Panc1 (cell line): ENCODE data around the gene UGT1A1. TPM values are rescaled to one million over a fixed set of nuclear protein-coding genes. Genes with fewer than 3 reads are reported as not detected.

Experiments
- ATAC-seq: fragments of 200-7000 bp; cut with Tn5 transposase; 2 replicates; pipeline ENCODE4 v1.9.1; 2020; ENCODE audit warnings: mild to moderate bottlenecking, moderate library complexity
- BruUV-seq: library from RNA; stranded (reverse); fragments of 400-500 nt; replicated peaks from 2 replicates; lab custom pipeline; 2021; lab: Mats Ljungman, UMichigan
- CTCF ChIA-PET: fragments of 300-600 bp; sonication (Branson Sonifier 250); formaldehyde crosslinking; loops from one replicate; lab custom pipeline; 2022; ENCODE audit warnings: antibody characterized with exemption; lab: Charles Lee
- POLR2A ChIA-PET: fragments of 300-600 bp; sonication (Branson Sonifier 250); formaldehyde crosslinking; loops from one replicate; lab custom pipeline; 2022; ENCODE audit warnings: antibody characterized with exemption; lab: Charles Lee
- DNase-seq: peaks from one replicate; pipeline ENCODE4 v3.0.0-alpha.2; 2010; ENCODE audit warnings: low read depth, low spot score
- H3K27ac ChIP-seq: 2 replicates; pipeline ENCODE4 v1.5.1; 2011; ENCODE audit warnings: mild to moderate bottlenecking, low read length, inconsistent platforms
- H3K27me3 ChIP-seq: fragments of 200-500 bp; sonication (Bioruptor generic); 2 replicates; pipeline ENCODE4 v1.6.0; 2014; ENCODE audit warnings: low read length, inconsistent platforms; ENCODE audit not compliant: control insufficient read depth, insufficient read depth
- H3K36me3 ChIP-seq: fragments of 200-500 bp; sonication (Bioruptor generic); 2 replicates; pipeline ENCODE4 v1.5.1; 2014; ENCODE audit warnings: inconsistent platforms, mild to moderate bottlenecking, low read length, moderate library complexity; ENCODE audit not compliant: control insufficient read depth, insufficient read depth
- H3K4me1 ChIP-seq: 2 replicates; pipeline ENCODE4 v1.5.1; 2011; ENCODE audit warnings: inconsistent platforms, mild to moderate bottlenecking, low read length, moderate library complexity; ENCODE audit not compliant: control insufficient read depth, insufficient read depth
- H3K4me3 ChIP-seq, 2 experiments: 2 replicates each; pipeline ENCODE4 v1.5.1; 2011 to 2012; ENCODE audit warnings: low read depth in 2 of 2, low read length in 2 of 2, mild to moderate bottlenecking in 2 of 2, inconsistent platforms in 1 of 2, moderate library complexity in 1 of 2
- H3K9me3 ChIP-seq: fragments of 200-500 bp; sonication (Bioruptor generic); 2 replicates; pipeline ENCODE4 v1.5.1; 2014; ENCODE audit warnings: low read depth, mild to moderate bottlenecking, inconsistent platforms, low read length, moderate library complexity; ENCODE audit not compliant: control insufficient read depth, insufficient read depth
- CTCF ChIP-seq: fragments of 450-650 bp; IDR thresholded peaks from 2 replicates; pipeline ENCODE4 v1.5.1; 2017; ENCODE audit warnings: mild to moderate bottlenecking
- POLR2AphosphoS5 ChIP-seq: IDR thresholded peaks from 2 replicates; pipeline ENCODE4 v1.6.1; 2012; ENCODE audit warnings: mild to moderate bottlenecking, low read depth, low read length, moderate library complexity
- SIN3A ChIP-seq: IDR thresholded peaks from 2 replicates; pipeline ENCODE4 v1.6.1; 2012; ENCODE audit warnings: low read depth, mild to moderate bottlenecking, low read length, moderate library complexity, borderline replicate concordance; ENCODE audit not compliant: insufficient read depth
- TCF7L2 ChIP-seq: IDR thresholded peaks from 2 replicates; pipeline ENCODE4 v1.6.1; 2011; ENCODE audit warnings: mild to moderate bottlenecking, low read depth, low read length, inconsistent platforms
- in situ Hi-C: cut with HindIII; loops from 2 replicates; pipeline ENCODE4 v1.10.0; 2016; ENCODE audit warnings: low sequenced_read_pairs, low pct_unique_long_range_greater_than_20kb
- intact Hi-C: fragments of 100-400 bp; cut with micrococcal nuclease; formaldehyde crosslinking; loops from one replicate; pipeline ENCODE4 v1.10.0; 2022; ENCODE audit not compliant: unreplicated experiment
- total RNA-seq: library from RNA; stranded (reverse); gene quantifications from one replicate; pipeline ENCODE4 v1.2.1, GENCODE V29; 2021; ENCODE audit not compliant: unreplicated experiment
- TF ChIP-seq, protein P1 (sequence below), 2 experiments: IDR thresholded peaks; 2 replicates each; pipeline ENCODE4 v1.6.1; 2011 to 2012; ENCODE audit warnings: low read depth in 2 of 2, control low read depth in 1 of 2, low read length in 1 of 2, mild to moderate bottlenecking in 1 of 2, moderate library complexity in 1 of 2; ENCODE audit not compliant: insufficient read depth in 1 of 2

Gene UGT1A1
- total RNA-seq, 1 experiment from 2014 or later: not detected

DNA sequence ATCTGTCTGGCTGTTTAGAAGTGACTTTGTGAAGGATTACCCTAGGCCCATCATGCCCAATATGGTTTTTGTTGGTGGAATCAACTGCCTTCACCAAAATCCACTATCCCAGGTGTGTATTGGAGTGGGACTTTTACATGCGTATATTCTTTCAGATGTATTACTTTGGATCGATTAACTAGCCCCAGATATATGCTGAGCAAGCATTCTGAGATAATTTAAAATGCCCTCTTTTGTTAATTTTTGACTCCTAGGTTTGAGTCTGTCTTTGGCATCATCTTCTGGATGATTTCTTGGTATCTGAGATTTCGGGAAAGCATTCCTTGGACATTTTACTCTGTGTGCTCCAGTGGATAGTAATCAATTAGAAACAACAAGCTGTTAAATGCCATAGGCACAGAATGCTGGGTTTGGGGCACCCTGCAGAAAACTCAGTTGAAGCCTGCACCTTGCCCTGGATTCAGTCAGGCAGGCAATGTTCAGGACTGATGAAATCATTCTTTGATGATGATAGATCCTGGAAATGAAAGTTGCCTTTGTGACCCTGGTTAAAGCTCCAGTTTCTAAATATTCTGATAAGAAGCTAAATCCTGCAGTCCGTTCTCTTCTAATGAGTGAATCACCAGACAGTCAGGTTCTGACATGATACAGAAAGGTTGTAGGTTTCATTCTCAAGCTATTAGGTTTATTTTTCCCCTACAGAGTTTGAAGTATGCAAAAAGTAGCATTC lies 1.1 kb downstream of the UGT1A1 start:
- in situ Hi-C loops: no loop called here
- ChIA-PET POLR2A (no interaction called here), CTCF (interaction anchor here (0.6 kb wide), 1 partner anchor 12 kb away, joined by 3 read pairs; no protein-coding TSS in a partner anchor)
- H3K4me1 ChIP-seq: no peaks in the 10 kb centered on the region
- DNase-seq (no peak), ATAC-seq (no peak)
- intact Hi-C loops: no loop called here
- no peak overlapping the region for H3K4me3 ChIP-seq
- BruUV-seq: no TSS peak
- peaks cover 4% of the 10 kb centered on the region; the same call in 1 of the 2 replicates for H3K27me3 ChIP-seq
- TF ChIP-seq, protein P1, sequence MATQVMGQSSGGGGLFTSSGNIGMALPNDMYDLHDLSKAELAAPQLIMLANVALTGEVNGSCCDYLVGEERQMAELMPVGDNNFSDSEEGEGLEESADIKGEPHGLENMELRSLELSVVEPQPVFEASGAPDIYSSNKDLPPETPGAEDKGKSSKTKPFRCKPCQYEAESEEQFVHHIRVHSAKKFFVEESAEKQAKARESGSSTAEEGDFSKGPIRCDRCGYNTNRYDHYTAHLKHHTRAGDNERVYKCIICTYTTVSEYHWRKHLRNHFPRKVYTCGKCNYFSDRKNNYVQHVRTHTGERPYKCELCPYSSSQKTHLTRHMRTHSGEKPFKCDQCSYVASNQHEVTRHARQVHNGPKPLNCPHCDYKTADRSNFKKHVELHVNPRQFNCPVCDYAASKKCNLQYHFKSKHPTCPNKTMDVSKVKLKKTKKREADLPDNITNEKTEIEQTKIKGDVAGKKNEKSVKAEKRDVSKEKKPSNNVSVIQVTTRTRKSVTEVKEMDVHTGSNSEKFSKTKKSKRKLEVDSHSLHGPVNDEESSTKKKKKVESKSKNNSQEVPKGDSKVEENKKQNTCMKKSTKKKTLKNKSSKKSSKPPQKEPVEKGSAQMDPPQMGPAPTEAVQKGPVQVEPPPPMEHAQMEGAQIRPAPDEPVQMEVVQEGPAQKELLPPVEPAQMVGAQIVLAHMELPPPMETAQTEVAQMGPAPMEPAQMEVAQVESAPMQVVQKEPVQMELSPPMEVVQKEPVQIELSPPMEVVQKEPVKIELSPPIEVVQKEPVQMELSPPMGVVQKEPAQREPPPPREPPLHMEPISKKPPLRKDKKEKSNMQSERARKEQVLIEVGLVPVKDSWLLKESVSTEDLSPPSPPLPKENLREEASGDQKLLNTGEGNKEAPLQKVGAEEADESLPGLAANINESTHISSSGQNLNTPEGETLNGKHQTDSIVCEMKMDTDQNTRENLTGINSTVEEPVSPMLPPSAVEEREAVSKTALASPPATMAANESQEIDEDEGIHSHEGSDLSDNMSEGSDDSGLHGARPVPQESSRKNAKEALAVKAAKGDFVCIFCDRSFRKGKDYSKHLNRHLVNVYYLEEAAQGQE (IDR thresholded peaks at IDR 0.05; ENCODE audit: insufficient read depth in 1 of 2, low read depth in 2 of 2, low read length in 1 of 2): no peak
- TF ChIP-seq CTCF (no peak), POLR2AphosphoS5 (no peak), TCF7L2 (no peak), SIN3A (no peak)
- no peaks in the 10 kb centered on the region for H3K36me3 ChIP-seq
- no peak overlapping the region for H3K27ac ChIP-seq
- no peaks in the 10 kb centered on the region for H3K9me3 ChIP-seq

GRCh38 chr2:233764264-233764663 lies 4.2 kb downstream of the UGT1A1 start:
- no peak for DNase-seq
- Histone ChIP-seq H3K9me3 (no peaks in the 10 kb centered on the region), H3K27ac (no peak overlapping the region), H3K36me3 (no peaks in the 10 kb centered on the region), H3K4me1 (no peaks in the 10 kb centered on the region), H3K27me3 (peaks cover 4% of the 10 kb centered on the region; the same call in 1 of the 2 replicates), H3K4me3 (no peak overlapping the region)
- in situ Hi-C loops: no loop called here
- intact Hi-C loops: no loop called here
- no TSS peak for BruUV-seq
- no peak for ATAC-seq
- ChIA-PET POLR2A (no interaction called here), CTCF (no interaction called here)
- TF ChIP-seq CTCF: no peak
- no peak for TF ChIP-seq SIN3A
- TF ChIP-seq, protein P1 (IDR thresholded peaks at IDR 0.05; ENCODE audit: insufficient read depth in 1 of 2, low read depth in 2 of 2, low read length in 1 of 2): no peak
- no peak for TF ChIP-seq TCF7L2
- no peak for TF ChIP-seq POLR2AphosphoS5
